Suprapubic skin (tissue), 4 donors: ENCODE results near the gene FAM217A.

ENCODE experiments used
- CTCF ChIP-seq, 2 donors: fragments of 200-600 bp in 1 of 2; fragments of 450-650 bp in 1 of 2; sonication (generic) in 1 of 2; IDR thresholded peaks; one replicate each; pipeline ENCODE4 v1.5.1; 2016 to 2019; ENCODE audit warnings: antibody characterized with exemption in 2 of 2, mild to moderate bottlenecking in 1 of 2, moderate library complexity in 1 of 2
- POLR2A ChIP-seq, 2 donors: fragments of 450-650 bp; IDR thresholded peaks; one replicate each; pipeline ENCODE4 v1.6.1; 2017; ENCODE audit warnings: antibody characterized with exemption in 2 of 2, mild to moderate bottlenecking in 2 of 2, moderate library complexity in 2 of 2
- POLR2AphosphoS5 ChIP-seq, 3 donors: sonication (generic); formaldehyde crosslinking; IDR thresholded peaks; one replicate each; pipeline ENCODE4 v1.6.1; 2017; ENCODE audit warnings: antibody characterized with exemption in 3 of 3

GRCh38 chr6:4059115-4059777 lies 19.7 kb downstream of the FAM217A start:
- TF ChIP-seq POLR2A (IDR thresholded peaks at IDR 0.05) (no peak), CTCF (IDR thresholded peaks at IDR 0.05) (no peak), POLR2AphosphoS5 (IDR thresholded peaks at IDR 0.05) (no peak)
